ENCODE measurements around the gene SLC12A8. TPM values are rescaled to one million over a fixed set of nuclear protein-coding genes. Genes with fewer than 3 reads are reported as not detected.
A peak's percentile ranks its signal among the peaks of the same experiment; 100 is the strongest.

The SLC12A8 gene
- total and polyA plus RNA-seq, 5 donors: 0.52 to 1.7 (median 1.1) TPM

- H3K4me3 ChIP-seq (ENCODE audit: low read length): no peak overlapping the region
- no peaks in the 10 kb centered on the region for H3K9me3 ChIP-seq (ENCODE audit: control insufficient read depth, low read length)
- no peaks in the 10 kb centered on the region for H3K27me3 ChIP-seq (ENCODE audit: control insufficient read depth, insufficient read depth)
- H3K4me1 ChIP-seq (ENCODE audit: control insufficient read depth, insufficient read depth, low read length): peaks cover 30% of the 10 kb centered on the region
- H3K27ac ChIP-seq (ENCODE audit: low read length): no peak overlapping the region
- ATAC-seq (peak; percentile 11 to 17), DNase-seq (peak; percentile 54 to 82 (median 77))
- WGBS: 41% methylated on average over 7 of the region's 7 CpGs
- intact Hi-C loops (cut with DNase I): loop anchor here (5.0 to 10.0 kb wide), 5 partner anchors 87 to 139 kb away; partner anchors contain the start of gene HEG1 (in 2 of the 4)
These were observed 68.4 kb downstream of the SLC12A8 start for GRCh38 chr3:125143982-125144652.

GRCh38 chr3:125143538-125143937 is 69.0 kb downstream of the SLC12A8 start:
- no peak overlapping the region for H3K4me3 ChIP-seq (ENCODE audit: low read length)
- intact Hi-C loops (cut with DNase I): loop anchor here (5.0 to 10.0 kb wide), 5 partner anchors 86 to 139 kb away; partner anchors contain the start of gene HEG1 (in 2 of the 4)
- DNase-seq (peak in 2 of 3 donors; percentile 65 to 68), ATAC-seq (peak; percentile 27 to 73)
- H3K9me3 ChIP-seq (ENCODE audit: control insufficient read depth, low read length): no peaks in the 10 kb centered on the region
- H3K27ac ChIP-seq (ENCODE audit: low read length): no peak overlapping the region
- H3K4me1 ChIP-seq (ENCODE audit: control insufficient read depth, insufficient read depth, low read length): peaks cover 24% of the 10 kb centered on the region
- H3K27me3 ChIP-seq (ENCODE audit: control insufficient read depth, insufficient read depth): no peaks in the 10 kb centered on the region
- 86% methylated on average over 3 of the region's 3 CpGs for WGBS

GRCh38 chr3:125142940-125143339 is 69.6 kb downstream of the SLC12A8 start:
- Histone ChIP-seq H3K27ac (ENCODE audit: low read length) (no peak overlapping the region), H3K4me1 (ENCODE audit: control insufficient read depth, insufficient read depth, low read length) (peaks cover 24% of the 10 kb centered on the region), H3K27me3 (ENCODE audit: control insufficient read depth, insufficient read depth) (no peaks in the 10 kb centered on the region), H3K9me3 (ENCODE audit: control insufficient read depth, low read length) (no peaks in the 10 kb centered on the region), H3K4me3 (ENCODE audit: low read length) (no peak overlapping the region)
- ATAC-seq (no peak), DNase-seq (no peak)
- intact Hi-C loops (cut with DNase I): loop anchor here (5.0 to 10.0 kb wide), 5 partner anchors 86 to 138 kb away; partner anchors contain the start of gene HEG1 (in 2 of the 4)
- WGBS: 89% methylated on average over 6 of the region's 6 CpGs

- 90% methylated on average over 12 of the region's 12 CpGs for WGBS
- DNase-seq (no peak), ATAC-seq (no peak)
- intact Hi-C loops (cut with DNase I): loop anchor here (5.0 to 10.0 kb wide), 5 partner anchors 85 to 138 kb away; partner anchors contain the start of gene HEG1 (in 2 of the 4)
- no peaks in the 10 kb centered on the region for H3K27me3 ChIP-seq (ENCODE audit: control insufficient read depth, insufficient read depth)
- H3K27ac ChIP-seq (ENCODE audit: low read length): peak overlapping the region; percentile 62
- peaks cover 21% of the 10 kb centered on the region for H3K4me1 ChIP-seq (ENCODE audit: control insufficient read depth, insufficient read depth, low read length)
- no peaks in the 10 kb centered on the region for H3K9me3 ChIP-seq (ENCODE audit: control insufficient read depth, low read length)
- no peak overlapping the region for H3K4me3 ChIP-seq (ENCODE audit: low read length)
These were observed 70.1 kb downstream of the SLC12A8 start for GRCh38 chr3:125142420-125142778.

- intact Hi-C loops (cut with DNase I): loop anchor here (5.0 to 10.0 kb wide), 5 partner anchors 85 to 137 kb away; partner anchors contain the start of gene HEG1 (in 2 of the 4)
- H3K4me1 ChIP-seq (ENCODE audit: control insufficient read depth, insufficient read depth, low read length): peaks cover 20% of the 10 kb centered on the region
- WGBS: 3% methylated on average over 61 of the region's 61 CpGs
- ATAC-seq (peak; percentile 86 to 87), DNase-seq (peak; percentile 83 to 92 (median 92))
- H3K27ac ChIP-seq (ENCODE audit: low read length): peak overlapping the region; percentile 62
- H3K27me3 ChIP-seq (ENCODE audit: control insufficient read depth, insufficient read depth): no peaks in the 10 kb centered on the region
- H3K9me3 ChIP-seq (ENCODE audit: control insufficient read depth, low read length): no peaks in the 10 kb centered on the region
- peak overlapping the region; percentile 23 for H3K4me3 ChIP-seq (ENCODE audit: low read length)
These were observed 70.7 kb downstream of the SLC12A8 start for GRCh38 chr3:125141596-125142419.

GRCh38 chr3:125140818-125141595 is 71.5 kb downstream of the SLC12A8 start:
- WGBS: 55% methylated on average over 19 of the region's 19 CpGs
- intact Hi-C loops (cut with DNase I): loop anchor here (5.0 to 10.0 kb wide), 5 partner anchors 84 to 136 kb away; partner anchors contain the start of gene HEG1 (in 2 of the 4)
- Histone ChIP-seq H3K27ac (ENCODE audit: low read length) (peak overlapping the region; percentile 19), H3K27me3 (ENCODE audit: control insufficient read depth, insufficient read depth) (no peaks in the 10 kb centered on the region), H3K4me3 (ENCODE audit: low read length) (peak overlapping the region; percentile 23), H3K4me1 (ENCODE audit: control insufficient read depth, insufficient read depth, low read length) (peaks cover 20% of the 10 kb centered on the region), H3K9me3 (ENCODE audit: control insufficient read depth, low read length) (no peaks in the 10 kb centered on the region)
- DNase-seq (no peak), ATAC-seq (no peak)

- Histone ChIP-seq H3K27me3 (ENCODE audit: control insufficient read depth, insufficient read depth) (no peaks in the 10 kb centered on the region), H3K4me1 (ENCODE audit: control insufficient read depth, insufficient read depth, low read length) (peaks cover 20% of the 10 kb centered on the region), H3K27ac (ENCODE audit: low read length) (peak overlapping the region; percentile 19), H3K4me3 (ENCODE audit: low read length) (no peak overlapping the region), H3K9me3 (ENCODE audit: control insufficient read depth, low read length) (no peaks in the 10 kb centered on the region)
- intact Hi-C loops (cut with DNase I): loop anchor here (5.0 to 10.0 kb wide), 5 partner anchors 83 to 135 kb away; partner anchors contain the start of gene HEG1 (in 2 of the 4)
- ATAC-seq: no peak
- DNase-seq: no peak
- WGBS: 84% methylated on average over 12 of the region's 12 CpGs
These were observed 72.3 kb downstream of the SLC12A8 start for GRCh38 chr3:125140011-125140817.

- H3K4me3 ChIP-seq (ENCODE audit: low read length): no peak overlapping the region
- intact Hi-C loops (cut with DNase I): no loop called here
- DNase-seq (no peak), ATAC-seq (no peak)
- peaks cover 15% of the 10 kb centered on the region for H3K4me1 ChIP-seq (ENCODE audit: control insufficient read depth, insufficient read depth, low read length)
- WGBS: 97% methylated on average over 4 of the region's 4 CpGs
- no peak overlapping the region for H3K27ac ChIP-seq (ENCODE audit: low read length)
- H3K27me3 ChIP-seq (ENCODE audit: control insufficient read depth, insufficient read depth): no peaks in the 10 kb centered on the region
- no peaks in the 10 kb centered on the region for H3K9me3 ChIP-seq (ENCODE audit: control insufficient read depth, low read length)
These were observed 73.2 kb downstream of the SLC12A8 start for GRCh38 chr3:125139386-125139785.

GRCh38 chr3:125137358-125138033 is 75.1 kb downstream of the SLC12A8 start:
- ATAC-seq (no peak), DNase-seq (peak in 1 of 3 donors; percentile 35)
- peaks cover 5% of the 10 kb centered on the region for H3K4me1 ChIP-seq (ENCODE audit: control insufficient read depth, insufficient read depth, low read length)
- intact Hi-C loops (cut with DNase I): no loop called here
- H3K27ac ChIP-seq (ENCODE audit: low read length): no peak overlapping the region
- H3K27me3 ChIP-seq (ENCODE audit: control insufficient read depth, insufficient read depth): no peaks in the 10 kb centered on the region
- H3K9me3 ChIP-seq (ENCODE audit: control insufficient read depth, low read length): no peaks in the 10 kb centered on the region
- H3K4me3 ChIP-seq (ENCODE audit: low read length): no peak overlapping the region
- 71% methylated on average over 17 of the region's 17 CpGs for whole genome bisulfite sequencing

Data from right cardiac atrium (tissue), 5 donors.